PC-9 (cell line): ENCODE data around the gene ZRSR2. TPM values are rescaled to one million over a fixed set of nuclear protein-coding genes. Genes with fewer than 3 reads are reported as not detected.

ENCODE experiments used
- BruUV-seq: library from RNA; stranded (reverse); fragments of 400-500 nt; replicated peaks from 2 replicates; lab custom pipeline; 2021; lab: Mats Ljungman, UMichigan
- CTCF ChIA-PET: fragments of 300-600 bp; sonication (Branson Sonifier 250); formaldehyde crosslinking; loops from one replicate; lab custom pipeline; 2022; ENCODE audit warnings: antibody characterized with exemption; lab: Charles Lee
- POLR2A ChIA-PET: fragments of 300-600 bp; sonication (Branson Sonifier 250); formaldehyde crosslinking; loops from one replicate; lab custom pipeline; 2022; ENCODE audit warnings: antibody characterized with exemption; ENCODE audit not compliant: unreplicated experiment; lab: Charles Lee
- DNase-seq, 2 experiments: peaks; one replicate each; pipeline versions ENCODE4 v3.0.0 to v3.0.0-alpha.2; 2015 to 2022; ENCODE audit warnings: mixed read lengths in 1 of 2
- H2AFZ ChIP-seq: fragments of 200-600 bp; sonication (generic); 2 replicates; pipeline ENCODE4 v1.8.1; 2017; ENCODE audit warnings: antibody characterized with exemption
- H3F3A ChIP-seq: fragments of 200-600 bp; sonication (generic); 2 replicates; pipeline ENCODE4 v1.8.1; 2017; ENCODE audit warnings: antibody characterized with exemption, mild to moderate bottlenecking, low read depth; ENCODE audit not compliant: insufficient read depth
- H3K27ac ChIP-seq: fragments of 200-600 bp; sonication (generic); 2 replicates; pipeline ENCODE4 v1.6.1; 2016; ENCODE audit warnings: mixed run types
- H3K27me3 ChIP-seq: fragments of 200-600 bp; sonication (generic); 2 replicates; pipeline ENCODE4 v1.6.1; 2016; ENCODE audit warnings: low read depth, mixed run types; ENCODE audit not compliant: insufficient read depth
- H3K36me3 ChIP-seq: fragments of 200-600 bp; sonication (generic); 2 replicates; pipeline ENCODE4 v1.6.1; 2016; ENCODE audit warnings: low read depth, mixed run types
- H3K4me1 ChIP-seq: fragments of 200-600 bp; sonication (generic); replicated peaks from 2 replicates; pipeline ENCODE4 v1.6.1; 2016; ENCODE audit warnings: mixed run types; ENCODE audit not compliant: insufficient read depth
- H3K4me2 ChIP-seq: fragments of 200-600 bp; sonication (generic); 2 replicates; pipeline ENCODE4 v1.6.1; 2017; ENCODE audit warnings: mixed run types
- H3K4me3 ChIP-seq: fragments of 200-600 bp; sonication (generic); 2 replicates; pipeline ENCODE4 v1.6.1; 2016; ENCODE audit warnings: mixed run types
- H3K79me2 ChIP-seq: fragments of 200-600 bp; sonication (generic); 2 replicates; pipeline ENCODE4 v1.6.1; 2017; ENCODE audit warnings: low read depth, mixed run types
- H3K9me2 ChIP-seq: fragments of 200-600 bp; sonication (generic); 2 replicates; pipeline ENCODE4 v1.8.1; 2017; ENCODE audit warnings: mild to moderate bottlenecking; ENCODE audit not compliant: insufficient read depth
- H3K9me3 ChIP-seq: fragments of 200-600 bp; sonication (generic); 2 replicates; pipeline ENCODE4 v1.8.1; 2016; ENCODE audit warnings: low read depth; ENCODE audit not compliant: insufficient read depth
- H4K20me1 ChIP-seq: fragments of 200-600 bp; sonication (generic); 2 replicates; pipeline ENCODE4 v1.8.1; 2017; ENCODE audit not compliant: insufficient read depth
- CTCF ChIP-seq: fragments of 200-600 bp; sonication (generic); conservative IDR thresholded peaks from 2 replicates; pipeline ENCODE4 v1.6.1; 2017; ENCODE audit warnings: mixed run types, antibody characterized with exemption, mild to moderate bottlenecking, moderate library complexity
- EZH2 ChIP-seq: fragments of 200-600 bp; sonication (generic); IDR thresholded peaks from 2 replicates; pipeline ENCODE4 v1.8.0; 2017; ENCODE audit warnings: antibody characterized with exemption, low read depth
- intact Hi-C: fragments of 100-400 bp; cut with micrococcal nuclease; formaldehyde crosslinking; loops from one replicate; pipeline ENCODE4 v1.10.0; 2022; ENCODE audit not compliant: unreplicated experiment
- total RNA-seq: library from RNA; stranded (reverse); gene quantifications from 2 replicates; pipeline ENCODE4 v1.2.3, GENCODE V29; 2021

ZRSR2 gene
- total RNA-seq, 1 experiment from 2014 or later = 7.6 TPM

GRCh38 chrX:15747626-15748173 lies 42.6 kb upstream of the ZRSR2 start:
- Histone ChIP-seq H3K27ac (no peak overlapping the region), H4K20me1 (no peaks in the 10 kb centered on the region), H3K79me2 (no peaks in the 10 kb centered on the region), H3K9me2 (no peaks in the 10 kb centered on the region), H3K27me3 (no peaks in the 10 kb centered on the region), H3K4me2 (no peak overlapping the region), H3K36me3 (no peaks in the 10 kb centered on the region), H3K9me3 (no peaks in the 10 kb centered on the region), H3K4me3 (no peak overlapping the region), H2AFZ (no peak overlapping the region), H3F3A (no peaks in the 10 kb centered on the region), H3K4me1 (no peaks in the 10 kb centered on the region)
- POLR2A ChIA-PET = no interaction called here
- BruUV-seq = no TSS peak
- no peak for TF ChIP-seq CTCF
- TF ChIP-seq EZH2 = no peak
- no peak for DNase-seq
- CTCF ChIA-PET = no interaction called here
- intact Hi-C loops = no loop called here

GRCh38 chrX:15748841-15749240 lies 41.4 kb upstream of the ZRSR2 start:
- POLR2A ChIA-PET = no interaction called here
- H4K20me1 ChIP-seq = no peaks in the 10 kb centered on the region
- H3K27ac ChIP-seq = no peak overlapping the region
- no peaks in the 10 kb centered on the region for H3K9me2 ChIP-seq
- H3K27me3 ChIP-seq = no peaks in the 10 kb centered on the region
- DNase-seq = no peak
- H3K79me2 ChIP-seq = no peaks in the 10 kb centered on the region
- no peaks in the 10 kb centered on the region for H3K4me1 ChIP-seq
- H3K36me3 ChIP-seq = no peaks in the 10 kb centered on the region
- intact Hi-C loops = no loop called here
- CTCF ChIA-PET = no interaction called here
- no peak overlapping the region for H2AFZ ChIP-seq
- H3F3A ChIP-seq = no peaks in the 10 kb centered on the region
- H3K9me3 ChIP-seq = no peaks in the 10 kb centered on the region
- H3K4me3 ChIP-seq = no peak overlapping the region
- TF ChIP-seq EZH2 (no peak), CTCF (no peak)
- H3K4me2 ChIP-seq = no peak overlapping the region
- BruUV-seq = no TSS peak

- no peak overlapping the region for H3K4me3 ChIP-seq
- ChIA-PET POLR2A (no interaction called here), CTCF (no interaction called here)
- no peaks in the 10 kb centered on the region for H3K27me3 ChIP-seq
- H3K4me2 ChIP-seq = no peak overlapping the region
- no peak for DNase-seq
- no peaks in the 10 kb centered on the region for H3K9me3 ChIP-seq
- H3K4me1 ChIP-seq = no peaks in the 10 kb centered on the region
- H2AFZ ChIP-seq = no peak overlapping the region
- no peak for TF ChIP-seq EZH2
- no peak for TF ChIP-seq CTCF
- no peaks in the 10 kb centered on the region for H3K9me2 ChIP-seq
- no TSS peak for BruUV-seq
- H4K20me1 ChIP-seq = no peaks in the 10 kb centered on the region
- no peaks in the 10 kb centered on the region for H3F3A ChIP-seq
- H3K36me3 ChIP-seq = no peaks in the 10 kb centered on the region
- no peaks in the 10 kb centered on the region for H3K79me2 ChIP-seq
- intact Hi-C loops = no loop called here
- no peak overlapping the region for H3K27ac ChIP-seq
Observed at GRCh38 chrX:15749642-15750610, 40.4 kb upstream of the ZRSR2 start.
